H9 (cell line): Measurements from ENCODE around the gene NRG3. TPM values are rescaled to one million over a fixed set of nuclear protein-coding genes. Genes with fewer than 3 reads are reported as not detected.

ENCODE experiments used
- DNase-seq: peaks from one replicate; pipeline ENCODE4 v3.0.0-alpha.2; 2017
- H2AFZ ChIP-seq: one replicate; pipeline ENCODE4 v1.6.1; 2013; ENCODE audit warnings: mild to moderate bottlenecking, low read length, control low read depth, moderate library complexity
- H2AK5ac ChIP-seq: 2 replicates; pipeline ENCODE4 v1.6.1; 2013; ENCODE audit warnings: low read length, control low read depth, mixed read lengths; ENCODE audit not compliant: insufficient read length
- H2BK120ac ChIP-seq: one replicate; pipeline ENCODE4 v1.6.1; 2013; ENCODE audit warnings: low read depth, mild to moderate bottlenecking, low read length, control low read depth, inconsistent platforms; ENCODE audit not compliant: poor library complexity, severe bottlenecking
- H2BK12ac ChIP-seq: 2 replicates; pipeline ENCODE4 v1.6.1; 2013; ENCODE audit warnings: low read length, control low read depth, mixed read lengths, low read depth; ENCODE audit not compliant: insufficient read length
- H2BK15ac ChIP-seq: 2 replicates; pipeline ENCODE4 v1.6.1; 2013; ENCODE audit warnings: low read depth, low read length, control low read depth
- H2BK20ac ChIP-seq: one replicate; pipeline ENCODE4 v1.6.1; 2013; ENCODE audit warnings: low read depth, mild to moderate bottlenecking, low read length, control low read depth, inconsistent platforms; ENCODE audit not compliant: poor library complexity, severe bottlenecking
- H2BK5ac ChIP-seq: 2 replicates; pipeline ENCODE4 v1.6.1; 2013; ENCODE audit warnings: low read length, control low read depth, mixed read lengths; ENCODE audit not compliant: insufficient read length
- H3K14ac ChIP-seq: 2 replicates; pipeline ENCODE4 v1.6.1; 2013; ENCODE audit warnings: low read length, control low read depth; ENCODE audit not compliant: insufficient read depth
- H3K18ac ChIP-seq: 2 replicates; pipeline ENCODE4 v1.6.1; 2013; ENCODE audit warnings: low read depth, mild to moderate bottlenecking, mixed read lengths, low read length, control low read depth; ENCODE audit not compliant: insufficient read length
- H3K23ac ChIP-seq: 2 replicates; pipeline ENCODE4 v1.6.1; 2013; ENCODE audit warnings: low read length, control low read depth, mixed read lengths, low read depth; ENCODE audit not compliant: insufficient read length
- H3K23me2 ChIP-seq: 2 replicates; pipeline ENCODE4 v1.6.1; 2013; ENCODE audit warnings: low read depth, mild to moderate bottlenecking, mixed read lengths, low read length, control low read depth; ENCODE audit not compliant: insufficient read length, poor library complexity, severe bottlenecking
- H3K27ac ChIP-seq: 2 replicates; pipeline ENCODE4 v1.5.1; 2013; ENCODE audit warnings: low read length, control low read depth, mixed read lengths, low read depth; ENCODE audit not compliant: insufficient read length
- H3K27me3 ChIP-seq: 2 replicates; pipeline ENCODE4 v1.6.1; 2013; ENCODE audit warnings: low read length, control low read depth, inconsistent platforms; ENCODE audit not compliant: insufficient read depth
- H3K4ac ChIP-seq: 2 replicates; pipeline ENCODE4 v1.6.1; 2013; ENCODE audit warnings: low read depth, mild to moderate bottlenecking, control low read depth, inconsistent platforms, low read length, moderate library complexity
- H3K4me1 ChIP-seq: 2 replicates; pipeline ENCODE4 v1.6.1; 2013; ENCODE audit warnings: low read length, control low read depth, inconsistent platforms; ENCODE audit not compliant: insufficient read depth
- H3K4me2 ChIP-seq: 2 replicates; pipeline ENCODE4 v1.6.1; 2013; ENCODE audit warnings: low read length, control low read depth, mixed read lengths; ENCODE audit not compliant: insufficient read length, insufficient read depth
- H3K56ac ChIP-seq: 2 replicates; pipeline ENCODE4 v1.6.1; 2013; ENCODE audit warnings: low read depth, mild to moderate bottlenecking, mixed read lengths, low read length, control low read depth; ENCODE audit not compliant: insufficient read length
- H3K79me1 ChIP-seq: 2 replicates; pipeline ENCODE4 v1.6.1; 2013; ENCODE audit warnings: low read depth, mild to moderate bottlenecking, moderate library complexity, low read length, control low read depth, inconsistent platforms; ENCODE audit not compliant: insufficient read depth, poor library complexity, severe bottlenecking
- H3K79me2 ChIP-seq: 2 replicates; pipeline ENCODE4 v1.6.1; 2013; ENCODE audit warnings: low read length, control low read depth, inconsistent platforms; ENCODE audit not compliant: insufficient read depth
- H3K9ac ChIP-seq: 2 replicates; pipeline ENCODE4 v1.6.1; 2013; ENCODE audit warnings: low read length, control low read depth, mixed read lengths; ENCODE audit not compliant: insufficient read length; ENCODE audit errors: extremely low read depth
- H3K9me3 ChIP-seq: one replicate; pipeline ENCODE4 v1.6.1; 2013; ENCODE audit warnings: low read depth, low read length, inconsistent platforms; ENCODE audit not compliant: control insufficient read depth
- H3T11ph ChIP-seq: one replicate; pipeline ENCODE4 v1.6.1; 2013; ENCODE audit warnings: mild to moderate bottlenecking, low read length, control low read depth, inconsistent platforms
- H4K20me1 ChIP-seq: one replicate; pipeline ENCODE4 v1.6.1; 2013; ENCODE audit not compliant: control insufficient read depth, insufficient read length, insufficient read depth
- H4K5ac ChIP-seq: 2 replicates; pipeline ENCODE4 v1.6.1; 2013; ENCODE audit warnings: low read depth, mild to moderate bottlenecking, mixed read lengths, low read length, control low read depth; ENCODE audit not compliant: insufficient read length
- H4K8ac ChIP-seq: replicated peaks from 2 replicates; pipeline ENCODE4 v1.6.1; 2013; ENCODE audit warnings: low read length, control low read depth, mixed read lengths, low read depth; ENCODE audit not compliant: insufficient read length
- H4K91ac ChIP-seq: 2 replicates; pipeline ENCODE4 v1.6.1; 2013; ENCODE audit warnings: low read depth, mild to moderate bottlenecking, moderate library complexity, mixed read lengths, low read length, control low read depth; ENCODE audit not compliant: insufficient read length
- H3K27ac Mint-ChIP-seq, 3 experiments: 2 replicates in 2 of 3; 3 replicates in 1 of 3; pipeline ENCODE4 v1.8.0; 2020 to 2021; ENCODE audit warnings: mixed read lengths in 3 of 3, mild to moderate bottlenecking in 1 of 3, moderate library complexity in 1 of 3
- H3K27me3 Mint-ChIP-seq: 2 replicates; pipeline ENCODE4 v1.8.0; 2021; ENCODE audit warnings: low read depth, mild to moderate bottlenecking, moderate library complexity, mixed read lengths
- H3K36me3 Mint-ChIP-seq, 3 experiments: 2 replicates in 2 of 3; 3 replicates in 1 of 3; pipeline ENCODE4 v1.8.0; 2020 to 2021; ENCODE audit warnings: low read depth in 3 of 3, mixed read lengths in 3 of 3; ENCODE audit not compliant: insufficient read depth in 1 of 3
- H3K4me1 Mint-ChIP-seq, 2 experiments: 2 replicates each; pipeline ENCODE4 v1.8.0; 2020; ENCODE audit warnings: mixed read lengths in 2 of 2
- H3K4me3 Mint-ChIP-seq, 2 experiments: 2 replicates in 1 of 2; 3 replicates in 1 of 2; pipeline ENCODE4 v1.8.0; 2020 to 2021; ENCODE audit warnings: mild to moderate bottlenecking in 2 of 2, mixed read lengths in 2 of 2, moderate library complexity in 1 of 2
- H3K9me3 Mint-ChIP-seq, 2 experiments: 2 replicates in 1 of 2; 3 replicates in 1 of 2; pipeline ENCODE4 v1.8.0; 2020; ENCODE audit warnings: mild to moderate bottlenecking in 2 of 2, mixed read lengths in 2 of 2, moderate library complexity in 1 of 2
- CTCF ChIP-seq: fragments of 200-600 bp; sonication (generic); conservative IDR thresholded peaks from 3 replicates; pipeline ENCODE4 v1.8.0; 2021; ENCODE audit warnings: antibody characterized with exemption, mild to moderate bottlenecking
- WGBS: extraction: QIAGEN DNeasy Blood & Tissue Kit; methylation state at CpG from one replicate; pipeline ENCODE4 v1.1.7; 2013; ENCODE audit warnings: missing lambda C conversion rate, low lambda C conversion rate, mixed read lengths; ENCODE audit not compliant: insufficient read length; ENCODE audit errors: extremely low coverage; 5-methylcytosine and 5-hydroxymethylcytosine counted together
- total RNA-seq: library from RNA; stranded (reverse); gene quantifications from 2 replicates; pipeline ENCODE4 v1.2.1, GENCODE V29; 2021

NRG3 gene
- total RNA-seq, 1 experiment from 2014 or later = 1.6 TPM

GRCh38 chr10:82310839-82311238, 435.8 kb downstream of the NRG3 start:
- Histone ChIP-seq H3K79me1 (no peaks in the 10 kb centered on the region), H2BK120ac (no peak overlapping the region), H3K18ac (no peak overlapping the region), H4K5ac (no peak overlapping the region), H3K23ac (no peak overlapping the region), H2BK20ac (no peak overlapping the region), H4K20me1 (no peaks in the 10 kb centered on the region), H3K4ac (no peak overlapping the region), H2AFZ (no peak overlapping the region), H3K27me3 (no peaks in the 10 kb centered on the region), H4K8ac (no peak overlapping the region), H3K14ac (no peak overlapping the region), H2BK12ac (no peak overlapping the region), H3T11ph (no peak overlapping the region), H2AK5ac (no peak overlapping the region), H3K9me3 (no peaks in the 10 kb centered on the region), H3K23me2 (no peaks in the 10 kb centered on the region), H2BK15ac (no peak overlapping the region), H3K4me1 (no peaks in the 10 kb centered on the region), H2BK5ac (no peak overlapping the region), H4K91ac (no peak overlapping the region), H3K27ac (no peak overlapping the region), H3K79me2 (0 out of 2 replicates have a peak, but pooled peaks cover under 1% of the 10 kb centered on the region), H3K4me2 (no peak overlapping the region), H3K56ac (no peak overlapping the region), H3K9ac (no peak overlapping the region)
- no peak overlapping the region for H3K4me3 Mint-ChIP-seq
- H3K27me3 Mint-ChIP-seq = no peaks in the 10 kb centered on the region
- H3K9me3 Mint-ChIP-seq = no peaks in the 10 kb centered on the region
- TF ChIP-seq CTCF = no peak
- no peak for DNase-seq
- peaks cover 0 to 6% of the 10 kb centered on the region in 2 experiments; a peak in 1 of 4 replicates for H3K4me1 Mint-ChIP-seq
- WGBS = no CpG with 5 or more reads among the region's 3 CpGs
- H3K36me3 Mint-ChIP-seq = no peaks in the 10 kb centered on the region
- no peak overlapping the region for H3K27ac Mint-ChIP-seq
